GM18861 (cell line): ENCODE results near the gene DONSON.
"Not testable (repeated sequence)": the region's sequence is repeated elsewhere in the genome, so short reads cannot be mapped to it uniquely, and the experiment has no call there.

Experiments used
- ATAC-seq: cut with Tn5 transposase; IDR thresholded peaks from one replicate; pipeline ENCODE4 v1.9.1; 2021; ENCODE audit not compliant: unreplicated experiment

Gene DONSON, protein sequence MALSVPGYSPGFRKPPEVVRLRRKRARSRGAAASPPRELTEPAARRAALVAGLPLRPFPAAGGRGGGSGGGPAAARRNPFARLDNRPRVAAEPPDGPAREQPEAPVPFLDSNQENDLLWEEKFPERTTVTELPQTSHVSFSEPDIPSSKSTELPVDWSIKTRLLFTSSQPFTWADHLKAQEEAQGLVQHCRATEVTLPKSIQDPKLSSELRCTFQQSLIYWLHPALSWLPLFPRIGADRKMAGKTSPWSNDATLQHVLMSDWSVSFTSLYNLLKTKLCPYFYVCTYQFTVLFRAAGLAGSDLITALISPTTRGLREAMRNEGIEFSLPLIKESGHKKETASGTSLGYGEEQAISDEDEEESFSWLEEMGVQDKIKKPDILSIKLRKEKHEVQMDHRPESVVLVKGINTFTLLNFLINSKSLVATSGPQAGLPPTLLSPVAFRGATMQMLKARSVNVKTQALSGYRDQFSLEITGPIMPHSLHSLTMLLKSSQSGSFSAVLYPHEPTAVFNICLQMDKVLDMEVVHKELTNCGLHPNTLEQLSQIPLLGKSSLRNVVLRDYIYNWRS

DNA sequence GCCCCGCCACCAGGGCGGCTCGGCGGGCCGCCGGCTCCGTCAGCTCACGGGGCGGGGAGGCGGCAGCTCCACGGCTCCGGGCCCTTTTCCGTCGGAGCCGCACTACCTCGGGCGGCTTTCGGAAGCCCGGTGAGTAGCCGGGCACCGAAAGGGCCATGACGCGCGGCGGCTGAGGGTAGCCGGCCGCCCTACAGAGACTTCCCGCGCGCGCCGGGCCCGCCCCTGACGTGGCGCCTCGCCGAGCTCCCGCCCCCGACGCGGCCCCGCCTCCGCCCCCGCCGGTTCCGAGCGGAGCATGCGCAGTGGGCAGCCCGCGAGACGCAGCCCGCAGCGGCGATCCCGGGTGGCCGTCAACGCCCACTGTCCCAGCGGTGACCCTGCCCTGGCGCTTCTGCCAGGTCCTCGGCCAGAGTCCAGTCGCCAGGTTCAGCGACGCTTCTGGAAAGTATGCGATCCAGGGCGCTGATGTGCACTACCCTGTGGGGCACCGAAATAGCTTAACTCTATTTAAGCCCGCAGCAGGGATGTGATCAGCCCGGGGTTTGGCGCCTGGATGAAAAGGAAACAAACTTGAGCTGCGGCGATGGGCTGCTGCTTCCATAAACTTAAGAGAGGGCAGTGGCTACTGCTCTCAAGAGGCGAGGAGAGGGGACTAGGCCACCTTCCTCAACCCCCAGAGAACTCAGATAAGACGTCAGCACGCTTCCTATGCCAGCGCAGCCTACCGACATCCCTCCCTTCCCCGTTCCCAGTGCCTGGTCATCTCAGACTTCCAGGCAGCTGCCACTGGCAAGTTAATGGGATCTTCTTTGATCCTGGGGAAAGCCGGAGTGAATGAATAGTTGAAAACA is at the start of gene DONSON:
DONSON (minus strand) TSS at position 200 of the 851 bp plus-strand sequence; CDS start at position 157, 43 bp downstream.
- ATAC-seq = peak; percentile 88

DNA sequence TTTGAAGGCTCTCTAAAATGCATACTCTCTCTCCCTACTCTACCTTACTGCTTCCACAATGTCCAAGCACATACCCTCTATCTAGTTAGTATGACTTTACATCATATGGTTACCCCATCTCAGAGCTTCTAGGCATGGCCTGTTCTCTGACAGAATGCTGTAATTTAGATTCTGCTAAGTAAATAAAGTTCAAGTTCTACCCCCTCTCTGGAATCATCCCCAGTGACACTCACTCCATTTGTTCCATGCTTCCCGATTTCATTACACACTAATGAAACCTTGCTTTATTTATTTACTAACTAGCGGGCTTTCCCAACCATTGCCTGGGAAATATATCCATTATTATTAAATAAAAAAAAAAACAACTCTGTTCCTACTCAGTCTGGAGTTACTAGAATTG is 45.8 kb upstream of the DONSON start:
- no peak for ATAC-seq

DNA sequence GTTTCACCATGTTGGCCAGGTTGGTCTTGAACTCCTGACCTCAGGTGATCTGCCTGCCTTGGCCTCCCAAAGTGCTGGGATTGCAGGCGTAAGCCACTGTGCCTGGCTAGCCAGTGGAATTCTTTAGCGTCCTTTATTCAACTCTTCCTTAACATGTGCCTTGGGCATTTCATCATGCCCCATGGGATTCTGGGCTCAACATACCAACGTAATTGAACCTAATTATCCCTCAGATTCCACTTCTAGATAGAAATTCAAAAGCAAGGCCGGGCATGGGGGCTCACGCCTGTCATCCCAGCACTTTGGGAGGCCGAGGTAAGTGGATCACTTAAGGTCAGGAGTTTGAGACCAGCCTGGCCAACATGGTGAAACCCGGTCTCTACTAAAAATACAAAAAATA is 37.7 kb upstream of the DONSON start:
- not testable (repeated sequence) for ATAC-seq

DNA sequence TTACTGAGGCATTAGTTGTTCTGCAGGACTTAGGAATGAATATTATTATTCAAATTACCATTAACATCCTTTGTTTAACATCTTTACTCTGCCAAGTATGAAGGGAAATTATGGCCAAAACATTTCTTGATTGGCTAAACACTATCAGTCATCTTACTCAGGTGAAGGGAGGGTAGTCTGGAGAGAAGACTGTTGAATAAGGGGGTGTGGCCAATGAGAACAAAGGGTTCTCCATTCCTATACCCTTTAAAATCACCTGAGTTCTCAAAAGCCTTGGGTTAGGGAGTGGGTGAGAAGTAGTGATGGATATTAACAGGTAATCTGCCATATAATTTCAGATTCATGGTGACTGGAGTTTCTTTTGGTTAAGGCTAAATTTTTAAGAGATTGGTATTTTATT is 33.8 kb upstream of the DONSON start:
- ATAC-seq = no peak

DNA sequence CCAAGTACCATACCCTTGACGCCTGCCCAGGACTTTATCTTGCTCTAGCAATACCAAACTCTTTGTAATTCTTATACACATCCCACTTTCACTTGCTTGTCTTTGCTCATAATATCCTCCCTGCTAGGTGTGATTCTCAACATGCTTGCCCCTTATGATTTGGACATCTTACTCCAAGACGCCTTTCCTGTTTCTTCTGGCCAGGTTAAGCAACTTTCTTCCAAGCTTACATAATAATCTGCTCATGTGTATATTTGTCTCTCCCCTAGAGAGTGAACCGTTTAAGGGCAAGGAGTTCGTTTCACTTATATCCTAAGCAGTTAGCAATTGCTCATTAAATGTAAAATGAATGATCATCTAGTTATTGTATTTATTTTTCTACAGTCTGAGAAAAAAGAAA is 31.2 kb upstream of the DONSON start:
- no peak for ATAC-seq

DNA sequence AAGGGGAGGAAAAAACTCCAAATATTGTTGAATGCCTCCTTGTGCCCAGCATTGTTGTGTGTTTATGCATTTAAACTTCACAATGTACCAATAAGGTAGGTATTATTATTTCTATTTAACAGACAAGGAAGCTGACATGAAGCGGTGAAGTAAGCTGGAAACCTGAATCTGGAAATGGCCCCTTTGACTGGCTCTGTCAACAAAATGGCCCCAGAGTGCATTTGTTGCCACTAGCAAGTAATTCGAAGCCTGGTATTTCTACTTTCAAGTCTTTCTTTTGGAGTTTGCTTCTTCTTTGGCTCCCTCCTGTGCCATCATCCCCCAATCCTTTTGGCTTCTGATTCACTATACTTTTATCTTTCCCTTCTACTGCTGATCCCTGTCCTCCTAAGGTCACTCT is 29.9 kb upstream of the DONSON start:
- no peak for ATAC-seq

DNA sequence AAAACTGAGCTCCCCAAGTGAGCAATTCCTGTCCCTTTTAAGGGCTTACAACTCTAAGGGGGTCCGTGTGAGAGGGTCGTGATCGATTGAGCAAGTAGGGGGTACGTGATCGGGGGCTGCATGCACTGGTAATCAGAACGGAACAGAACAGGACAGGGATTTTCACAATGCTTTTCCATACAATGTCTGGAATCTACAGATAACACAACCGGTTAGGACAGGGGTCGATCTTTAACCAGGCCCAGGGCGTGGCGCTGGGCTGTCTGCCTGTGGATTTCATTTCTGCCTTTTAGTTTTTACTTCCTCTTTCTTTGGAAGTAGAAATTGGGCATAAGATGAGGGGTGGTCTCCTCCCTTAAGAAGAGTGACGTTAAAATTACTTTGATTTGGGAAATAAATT is 29.1 kb upstream of the DONSON start:
- not testable (repeated sequence) for ATAC-seq

DNA sequence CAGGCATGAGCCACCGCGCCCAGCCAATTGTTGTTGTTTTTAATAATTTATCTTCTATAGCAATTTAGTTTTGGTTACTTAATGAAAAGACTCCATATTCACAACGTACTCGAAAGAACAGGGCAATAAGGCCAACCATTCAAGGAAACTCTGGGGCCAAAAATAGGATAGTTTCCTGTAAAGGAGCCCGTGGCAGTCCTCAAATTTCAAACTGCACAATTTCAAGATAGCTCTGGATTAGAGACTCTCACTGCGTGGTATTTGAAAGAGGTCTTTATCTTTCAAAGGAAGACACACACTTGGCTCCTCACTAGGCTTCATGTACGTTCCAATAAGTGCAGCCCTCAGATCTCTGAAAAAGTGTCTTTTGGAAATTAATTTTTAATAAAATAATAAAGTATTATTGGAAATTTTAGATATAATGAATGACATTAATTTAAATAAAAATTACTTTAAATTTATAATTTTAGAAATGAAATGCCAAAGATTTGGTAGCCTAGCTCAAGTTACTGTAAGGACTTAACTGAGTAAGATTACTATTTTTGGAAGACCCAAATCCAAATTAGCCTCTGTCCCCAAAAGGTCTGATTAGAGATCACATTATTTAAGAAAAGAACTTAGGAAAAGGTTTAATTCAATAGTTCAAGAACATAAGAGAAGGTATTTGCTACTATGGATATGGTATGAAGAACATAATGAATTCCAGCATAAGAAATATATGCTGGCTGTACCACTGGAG is 22.7 kb upstream of the DONSON start:
- no peak for ATAC-seq

DNA sequence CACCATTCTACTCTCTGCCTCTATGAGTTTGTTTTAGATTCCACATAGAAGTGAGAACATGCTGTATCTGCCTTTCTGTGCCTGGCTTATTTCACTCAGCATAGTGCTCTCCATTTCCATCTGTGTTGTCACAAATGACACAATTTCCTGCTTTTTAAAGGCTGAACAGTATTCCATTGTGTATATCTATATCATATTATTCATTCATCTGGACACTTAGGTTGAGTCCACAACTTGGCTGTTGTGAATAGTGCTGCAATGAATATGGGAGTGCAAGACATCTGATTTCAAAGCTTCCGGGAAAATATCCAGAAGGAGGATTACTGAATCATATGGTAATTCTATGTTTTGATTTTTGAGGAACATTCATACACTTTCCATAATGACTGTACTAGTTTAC is 20.1 kb upstream of the DONSON start:
- ATAC-seq = no peak

DNA sequence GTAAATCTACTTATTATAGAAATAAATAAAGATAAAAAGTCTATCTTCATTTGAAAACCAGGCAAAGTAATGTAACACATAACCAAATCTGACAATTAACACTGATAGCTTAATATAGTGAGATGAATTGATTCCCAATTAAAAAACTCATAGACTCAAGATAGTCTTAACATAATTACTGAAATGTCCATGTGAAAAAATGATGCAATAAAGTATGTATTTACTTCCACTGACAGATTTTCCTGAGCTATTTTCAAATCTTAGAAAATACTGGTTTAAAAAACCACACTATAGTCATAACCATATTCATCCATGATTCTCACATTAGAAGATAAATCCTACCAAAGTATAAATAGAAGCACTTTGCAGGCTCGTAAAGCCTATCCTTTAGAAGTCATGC is 9.6 kb upstream of the DONSON start:
- ATAC-seq = no peak

DNA sequence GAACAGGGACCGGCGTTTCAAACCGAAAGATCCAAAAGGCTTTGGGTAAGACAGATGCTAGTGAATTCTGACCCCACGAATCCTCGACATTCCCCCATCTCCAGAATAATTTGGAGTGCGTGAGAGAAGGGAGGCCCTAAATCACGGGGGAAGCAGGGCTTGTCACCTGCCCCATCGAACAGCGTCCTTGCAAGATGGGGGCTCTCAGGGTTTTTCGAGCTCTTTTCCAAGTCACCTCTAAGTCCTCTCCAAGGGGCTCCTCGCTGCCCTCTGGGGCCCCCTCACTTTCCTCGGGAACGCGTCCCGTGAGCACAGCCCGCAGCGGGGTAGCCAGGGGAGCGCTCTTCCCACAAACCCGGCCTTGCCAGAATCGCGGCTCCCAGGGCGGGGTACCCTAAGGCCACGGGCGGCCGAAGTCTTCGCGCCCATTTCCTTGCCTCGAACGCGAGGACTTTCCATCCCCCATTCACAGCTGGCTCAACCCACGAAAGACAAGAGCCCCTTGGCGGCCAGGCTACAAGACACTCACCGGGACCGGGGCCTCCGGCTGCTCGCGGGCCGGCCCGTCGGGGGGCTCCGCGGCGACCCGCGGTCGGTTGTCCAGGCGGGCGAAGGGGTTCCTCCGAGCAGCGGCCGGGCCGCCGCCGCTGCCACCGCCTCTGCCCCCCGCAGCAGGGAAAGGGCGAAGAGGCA is 546 bp downstream of the DONSON start:
- peak; percentile 7 for ATAC-seq

DNA sequence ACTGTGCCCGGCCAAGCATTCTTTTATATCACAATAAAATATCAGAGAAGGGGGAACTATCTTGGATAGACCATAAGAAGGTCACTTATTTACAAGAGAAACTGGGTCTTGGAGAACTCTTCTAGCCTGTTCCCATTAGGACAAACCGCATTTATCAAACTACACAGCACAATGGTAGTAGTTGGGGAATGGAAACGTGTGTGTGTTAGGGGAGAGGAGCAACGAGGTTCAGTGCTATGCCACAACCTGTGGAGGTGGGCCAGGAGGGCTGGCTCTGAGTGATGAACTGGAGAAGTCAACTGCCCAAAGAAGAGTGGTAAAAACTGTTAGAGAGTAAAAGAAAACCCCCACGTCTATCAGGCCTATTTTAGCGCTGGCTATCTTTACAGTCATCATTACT is 1.6 kb downstream of the DONSON start:
- ATAC-seq = no peak

DNA sequence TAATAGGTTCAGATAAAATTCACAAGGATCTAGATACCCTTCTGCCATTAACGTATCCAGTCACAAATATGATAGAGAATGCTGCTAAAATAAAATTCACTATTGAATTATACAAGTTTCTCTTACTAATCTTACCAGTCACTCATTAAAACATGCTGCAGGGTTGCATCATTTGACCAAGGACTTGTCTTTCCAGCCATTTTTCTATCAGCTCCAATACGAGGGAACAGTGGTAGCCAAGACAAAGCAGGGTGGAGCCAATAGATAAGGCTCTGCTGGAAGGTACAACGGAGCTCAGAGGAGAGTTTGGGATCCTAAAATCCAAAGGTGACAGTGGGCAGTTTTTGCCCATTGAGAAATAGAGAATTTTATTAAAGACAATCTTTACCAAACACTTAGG is 4.0 kb downstream of the DONSON start:
- ATAC-seq = no peak

DNA sequence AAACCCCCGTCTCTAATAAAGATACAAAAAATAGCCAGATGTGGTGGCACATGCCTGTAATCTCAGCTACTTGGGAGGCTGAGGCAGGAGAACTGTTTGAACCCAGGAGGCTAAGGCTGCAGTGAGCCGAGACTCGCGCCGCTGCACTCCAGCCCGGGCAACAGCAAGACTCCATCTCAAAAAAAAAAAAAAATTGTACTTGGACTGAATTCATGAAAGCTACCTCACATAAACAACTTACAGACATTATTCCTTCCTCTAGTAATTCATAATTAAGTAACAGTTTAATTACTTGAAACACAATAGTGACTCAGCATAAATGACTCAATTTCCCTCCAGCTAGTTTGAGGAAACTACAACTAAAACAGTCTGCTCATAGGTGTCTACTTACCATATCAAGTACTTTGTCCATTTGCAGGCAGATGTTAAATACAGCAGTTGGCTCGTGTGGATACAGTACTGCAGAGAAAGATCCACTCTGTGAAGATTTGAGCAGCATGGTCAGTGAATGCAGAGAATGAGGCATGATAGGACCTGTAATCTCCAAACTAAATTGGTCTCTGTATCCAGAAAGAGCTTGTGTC is 9.4 kb downstream of the DONSON start:
- no peak for ATAC-seq

DNA sequence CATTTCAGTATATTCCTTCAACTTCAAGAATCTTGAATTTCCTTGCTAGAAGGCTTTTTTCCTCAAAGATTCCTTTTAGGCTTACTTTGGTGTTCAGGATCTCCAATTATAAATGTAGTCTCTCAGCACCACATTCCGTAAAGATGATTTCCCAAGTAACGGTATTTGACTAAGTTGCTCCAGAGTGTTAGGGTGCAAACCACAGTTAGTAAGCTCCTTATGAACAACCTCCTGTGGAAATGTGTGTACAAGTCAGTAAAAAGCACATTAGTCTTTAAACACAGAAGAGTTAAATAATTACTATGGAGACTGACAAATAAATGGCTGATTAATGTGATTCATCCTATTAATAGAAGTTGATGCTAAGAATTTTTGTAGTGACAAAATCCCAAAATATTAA is 10.3 kb downstream of the DONSON start:
- ATAC-seq = no peak

DNA sequence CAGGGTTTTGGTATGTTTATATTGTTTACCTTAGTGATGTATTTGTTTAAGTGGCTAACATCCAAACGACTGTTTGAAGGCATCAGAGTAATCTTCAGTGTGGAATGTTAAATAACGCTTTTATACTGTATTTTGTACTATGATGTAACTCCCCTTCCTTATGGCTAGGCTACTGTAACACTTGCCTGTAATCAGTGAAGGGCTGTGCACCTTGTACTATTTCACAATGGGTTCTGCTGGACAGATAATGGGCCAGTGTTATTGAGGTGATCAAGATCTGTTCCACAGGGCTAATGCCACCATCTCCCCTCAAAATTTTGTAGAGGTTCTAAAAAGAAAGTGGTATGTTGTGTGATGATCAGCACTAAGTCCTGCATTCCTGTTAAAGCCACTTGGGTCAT is 11.7 kb downstream of the DONSON start:
- ATAC-seq = not testable (repeated sequence)

DNA sequence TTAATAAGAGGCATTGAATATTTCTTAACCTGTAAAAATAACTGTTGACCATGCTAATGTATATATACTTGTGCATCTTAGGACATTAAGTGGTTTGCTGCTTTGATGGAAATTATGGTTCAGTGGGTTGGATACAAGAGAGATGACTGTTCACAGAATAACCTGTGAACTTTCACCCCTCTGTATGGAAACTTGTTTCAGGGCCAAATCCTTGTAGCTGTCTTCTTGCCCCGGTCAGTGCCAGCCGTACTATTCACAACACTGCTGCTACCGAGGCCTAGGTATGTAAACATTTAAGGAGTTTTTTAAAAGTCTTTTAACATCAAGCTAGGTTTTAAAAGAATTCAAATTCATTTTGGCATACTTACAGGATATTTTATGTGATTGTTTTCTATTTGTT is 16.1 kb downstream of the DONSON start:
- no peak for ATAC-seq

DNA sequence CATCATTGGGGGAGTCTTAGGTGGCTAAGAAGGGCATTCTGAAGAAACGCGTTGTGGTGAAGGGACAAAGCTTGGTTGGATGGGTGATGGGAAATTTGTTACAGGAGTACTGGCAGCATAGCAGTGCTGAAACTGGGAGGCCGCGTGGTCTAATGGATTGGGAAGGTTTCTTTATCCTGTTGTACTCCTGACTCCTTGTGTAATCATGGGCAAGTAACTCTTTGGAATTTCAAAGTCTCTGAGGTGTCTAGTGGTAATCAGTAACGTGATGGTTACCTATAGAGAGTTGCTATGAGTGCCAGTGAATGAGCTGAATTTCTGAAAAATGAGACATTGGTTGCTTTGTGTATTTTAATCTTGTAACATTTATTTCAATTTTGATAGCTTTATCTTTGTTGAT is 18.5 kb downstream of the DONSON start:
- no peak for ATAC-seq

DNA sequence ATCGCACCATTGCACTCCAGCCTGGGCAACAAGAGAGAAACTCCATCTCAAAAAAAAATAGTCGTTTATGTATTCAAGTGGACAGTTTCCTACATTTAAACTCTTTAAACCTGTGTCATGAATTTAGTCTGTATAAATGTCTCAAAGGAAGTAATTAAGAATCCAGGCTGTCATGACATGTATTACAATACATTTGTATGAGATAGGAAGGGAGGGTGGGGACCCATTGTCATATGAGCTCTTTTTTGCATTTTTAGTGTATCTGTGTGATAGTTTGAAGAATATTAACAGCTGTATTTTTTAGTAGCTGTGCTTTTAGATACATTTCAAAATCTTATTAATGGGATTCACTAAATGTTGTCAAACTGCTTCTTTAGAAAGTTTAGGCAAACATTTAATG is 20.0 kb downstream of the DONSON start:
- ATAC-seq = no peak

DNA sequence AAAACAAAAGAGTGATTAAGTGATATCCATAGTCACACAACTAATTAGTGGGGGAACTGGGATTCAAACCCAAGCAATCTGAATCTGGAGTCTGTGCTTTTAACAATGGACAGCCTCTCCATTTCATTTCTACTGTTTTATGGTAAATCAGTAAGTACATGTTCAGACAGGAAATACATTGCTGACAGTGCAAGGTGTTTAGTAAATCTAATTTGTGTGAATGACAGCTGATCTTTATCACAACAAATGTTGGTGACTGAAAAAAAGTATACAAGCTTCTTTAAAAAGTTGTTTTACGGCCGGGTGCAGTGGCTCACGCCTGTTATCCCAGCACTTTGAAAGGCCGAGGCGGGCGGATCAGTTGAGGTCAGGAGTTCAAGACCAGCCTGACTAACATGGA is 20.6 kb downstream of the DONSON start:
- ATAC-seq = no peak
